ENCODE results near the gene RAB3IL1. TPM values are rescaled to one million over a fixed set of nuclear protein-coding genes. Genes with fewer than 3 reads are reported as not detected.
A peak's percentile ranks its signal among the peaks of the same experiment; 100 is the strongest.

The RAB3IL1 gene
- total RNA-seq, 2 donors from 2014 or later, result 9.7 to 14.9 TPM

DNA sequence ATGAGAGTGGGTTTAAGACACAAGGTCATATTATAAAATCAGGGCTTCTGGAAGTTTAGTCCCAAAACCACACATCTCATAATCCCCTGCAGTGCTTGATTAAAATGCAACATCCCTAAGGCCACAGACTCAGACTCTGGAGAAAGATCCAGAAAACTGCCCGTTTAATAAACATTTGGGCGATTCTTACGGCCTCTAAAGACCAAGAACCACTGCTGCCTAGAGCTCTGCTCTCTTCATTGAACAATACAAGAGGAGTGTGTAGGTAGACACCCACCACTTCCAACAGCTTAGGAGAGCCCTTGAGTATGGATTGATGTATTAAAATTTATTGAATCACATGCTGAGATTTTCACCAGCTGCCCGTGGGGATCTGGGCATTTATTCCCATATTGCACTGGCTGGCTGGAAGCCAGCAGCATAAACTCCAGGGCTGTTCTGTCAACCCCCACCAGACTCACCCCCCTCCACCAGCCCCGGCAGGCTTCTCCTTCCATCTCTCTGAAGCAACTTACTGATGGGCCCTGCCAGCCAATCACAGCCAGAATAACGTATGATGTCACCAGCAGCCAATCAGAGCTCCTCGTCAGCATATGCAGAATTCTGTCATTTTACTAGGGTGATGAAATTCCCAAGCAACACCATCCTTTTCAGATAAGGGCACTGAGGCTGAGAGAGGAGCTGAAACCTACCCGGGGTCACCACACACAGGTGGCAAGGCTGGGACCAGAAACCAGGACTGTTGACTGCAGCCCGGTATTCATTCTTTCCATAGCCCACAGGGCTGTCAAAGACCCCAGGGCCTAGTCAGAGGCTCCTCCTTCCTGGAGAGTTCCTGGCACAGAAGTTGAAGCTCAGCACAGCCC, 32.0 kb upstream of the RAB3IL1 start:
- TF ChIP-seq, protein P1, sequence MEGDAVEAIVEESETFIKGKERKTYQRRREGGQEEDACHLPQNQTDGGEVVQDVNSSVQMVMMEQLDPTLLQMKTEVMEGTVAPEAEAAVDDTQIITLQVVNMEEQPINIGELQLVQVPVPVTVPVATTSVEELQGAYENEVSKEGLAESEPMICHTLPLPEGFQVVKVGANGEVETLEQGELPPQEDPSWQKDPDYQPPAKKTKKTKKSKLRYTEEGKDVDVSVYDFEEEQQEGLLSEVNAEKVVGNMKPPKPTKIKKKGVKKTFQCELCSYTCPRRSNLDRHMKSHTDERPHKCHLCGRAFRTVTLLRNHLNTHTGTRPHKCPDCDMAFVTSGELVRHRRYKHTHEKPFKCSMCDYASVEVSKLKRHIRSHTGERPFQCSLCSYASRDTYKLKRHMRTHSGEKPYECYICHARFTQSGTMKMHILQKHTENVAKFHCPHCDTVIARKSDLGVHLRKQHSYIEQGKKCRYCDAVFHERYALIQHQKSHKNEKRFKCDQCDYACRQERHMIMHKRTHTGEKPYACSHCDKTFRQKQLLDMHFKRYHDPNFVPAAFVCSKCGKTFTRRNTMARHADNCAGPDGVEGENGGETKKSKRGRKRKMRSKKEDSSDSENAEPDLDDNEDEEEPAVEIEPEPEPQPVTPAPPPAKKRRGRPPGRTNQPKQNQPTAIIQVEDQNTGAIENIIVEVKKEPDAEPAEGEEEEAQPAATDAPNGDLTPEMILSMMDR (conservative IDR thresholded peaks at IDR 0.05), result no peak
- Histone ChIP-seq H3K4me1 (ENCODE audit: control insufficient read depth, insufficient read depth, low read length) (no peaks in the 10 kb centered on the region), H3K27ac (ENCODE audit: low read depth, low read length) (peak overlapping the region; percentile 76), H3K4me3 (ENCODE audit: low read length) (no peak overlapping the region), H3K36me3 (ENCODE audit: control insufficient read depth, insufficient read depth, low read length) (no peaks in the 10 kb centered on the region), H3K27me3 (ENCODE audit: control insufficient read depth, insufficient read depth, low read length, poor library complexity, severe bottlenecking) (peaks cover 9% of the 10 kb centered on the region), H3K9ac (ENCODE audit: extremely low read depth, low read length, poor library complexity, severe bottlenecking) (no peak overlapping the region), H3K9me3 (ENCODE audit: control insufficient read depth, low read length) (no peaks in the 10 kb centered on the region)
- Mint-ChIP-seq H3K9me3 (no peaks in the 10 kb centered on the region), H3K4me1 (peaks cover 2% of the 10 kb centered on the region), H3K27ac (no peak overlapping the region), H3K27me3 (ENCODE audit: insufficient read depth) (peaks cover 7% of the 10 kb centered on the region), H3K4me3 (no peak overlapping the region), H3K36me3 (ENCODE audit: low read depth) (no peaks in the 10 kb centered on the region)
- WGBS, 2 experiments (ENCODE audit: insufficient coverage in 1 of 2, insufficient read length in 1 of 2), result 79 to 85% methylated on average over 6 to 9 of the region's 9 CpGs
- DNase-seq, result peak; percentile 84

GRCh38 chr11:61948505-61948904, 31.1 kb upstream of the RAB3IL1 start:
- no peak for DNase-seq
- H3K36me3 ChIP-seq (ENCODE audit: control insufficient read depth, insufficient read depth, low read length), result no peaks in the 10 kb centered on the region
- Mint-ChIP-seq H3K4me3 (no peak overlapping the region), H3K27ac (no peak overlapping the region), H3K36me3 (ENCODE audit: low read depth) (no peaks in the 10 kb centered on the region), H3K4me1 (peaks cover 2% of the 10 kb centered on the region), H3K27me3 (ENCODE audit: insufficient read depth) (peaks cover 4% of the 10 kb centered on the region), H3K9me3 (no peaks in the 10 kb centered on the region)
- no peaks in the 10 kb centered on the region for H3K27me3 ChIP-seq (ENCODE audit: control insufficient read depth, insufficient read depth, low read length, poor library complexity, severe bottlenecking)
- H3K27ac ChIP-seq (ENCODE audit: low read depth, low read length), result no peak overlapping the region
- no peaks in the 10 kb centered on the region for H3K9me3 ChIP-seq (ENCODE audit: control insufficient read depth, low read length)
- WGBS, 2 experiments (ENCODE audit: insufficient coverage in 1 of 2, insufficient read length in 1 of 2), result 87% methylated on average over 7 of the region's 7 CpGs
- H3K4me1 ChIP-seq (ENCODE audit: control insufficient read depth, insufficient read depth, low read length), result no peaks in the 10 kb centered on the region
- H3K4me3 ChIP-seq (ENCODE audit: low read length), result no peak overlapping the region
- TF ChIP-seq, protein P1 (conservative IDR thresholded peaks at IDR 0.05), result no peak
- H3K9ac ChIP-seq (ENCODE audit: extremely low read depth, low read length, poor library complexity, severe bottlenecking), result no peak overlapping the region

- Histone ChIP-seq H3K27ac (ENCODE audit: low read depth, low read length) (no peak overlapping the region), H3K4me3 (ENCODE audit: low read length) (no peak overlapping the region), H3K36me3 (ENCODE audit: control insufficient read depth, insufficient read depth, low read length) (no peaks in the 10 kb centered on the region), H3K4me1 (ENCODE audit: control insufficient read depth, insufficient read depth, low read length) (no peaks in the 10 kb centered on the region), H3K9ac (ENCODE audit: extremely low read depth, low read length, poor library complexity, severe bottlenecking) (no peak overlapping the region), H3K27me3 (ENCODE audit: control insufficient read depth, insufficient read depth, low read length, poor library complexity, severe bottlenecking) (no peaks in the 10 kb centered on the region), H3K9me3 (ENCODE audit: control insufficient read depth, low read length) (peaks cover 3% of the 10 kb centered on the region)
- TF ChIP-seq, protein P1 (conservative IDR thresholded peaks at IDR 0.05), result peak; percentile 97
- WGBS, 2 experiments (ENCODE audit: insufficient coverage in 1 of 2, insufficient read length in 1 of 2), result 0 to 19% methylated on average over 3 to 8 of the region's 8 CpGs
- no peak overlapping the region for H3K4me3 Mint-ChIP-seq
- H3K36me3 Mint-ChIP-seq (ENCODE audit: low read depth), result no peaks in the 10 kb centered on the region
- peak; percentile 96 for DNase-seq
- H3K9me3 Mint-ChIP-seq, result no peaks in the 10 kb centered on the region
- peaks cover 4% of the 10 kb centered on the region for H3K27me3 Mint-ChIP-seq (ENCODE audit: insufficient read depth)
- no peak overlapping the region for H3K27ac Mint-ChIP-seq
- H3K4me1 Mint-ChIP-seq, result peaks cover 2% of the 10 kb centered on the region
Measured at GRCh38 chr11:61947486-61948210, 30.3 kb upstream of the RAB3IL1 start.

All from endodermal cell (in vitro differentiated cells).